K562 (cell line): ENCODE measurements around the gene CCDC106. TPM values are rescaled to one million over a fixed set of nuclear protein-coding genes. Genes with fewer than 3 reads are reported as not detected.

Source experiments
- ATAC-seq: fragments of 200-7000 bp; cut with Tn5 transposase; 3 replicates; pipeline ENCODE4 v1.9.1; 2020; ENCODE audit warnings: moderate library complexity
- BruUV-seq: library from RNA; stranded (reverse); fragments of 400-500 nt; replicated peaks from 2 replicates; lab custom pipeline; 2021; lab: Mats Ljungman, UMichigan
- CTCF ChIA-PET: fragments of 300-600 bp; formaldehyde crosslinking; extraction: SDS; loops from one replicate; lab custom pipeline; 2021; ENCODE audit warnings: low intra/inter-chr PET ratio; lab: Yijun Ruan, JAX
- POLR2A ChIA-PET: fragments of 300-600, 350-650 bp; sonication (Branson Sonifier 250); formaldehyde crosslinking; extraction: SDS; loops from one replicate; lab custom pipeline; 2021; ENCODE audit warnings: antibody characterized with exemption, inconsistent platforms; lab: Yijun Ruan, JAX
- DNase-seq, 4 experiments: peaks; one replicate each; pipeline versions ENCODE4 v3.0.0 to v3.0.0-alpha.2; 2011 to 2018; ENCODE audit warnings: low spot score in 3 of 4, mixed read lengths in 3 of 4; ENCODE audit errors: extremely low read depth in 1 of 4
- FAIRE-seq: peaks from 2 replicates; lab custom pipeline; 2011; peaks lifted over from hg19 to GRCh38; lab: Jason Lieb, UNC
- H2AFZ ChIP-seq: 2 replicates; pipeline ENCODE4 v1.6.0; 2011; ENCODE audit warnings: low read depth, low read length, control low read depth, inconsistent platforms
- H3K27ac ChIP-seq: fragments of 200-600 bp; 3 replicates; pipeline ENCODE4 v1.8.0; 2011; ENCODE audit warnings: low read depth, mild to moderate bottlenecking, control low read depth, inconsistent platforms, low read length, moderate library complexity, mixed read lengths; ENCODE audit errors: extremely low read depth
- H3K27me3 ChIP-seq, 2 experiments: fragments of 300-600 bp in 1 of 2; 2 replicates in 1 of 2; 3 replicates in 1 of 2; pipeline versions ENCODE4 v1.6.0 to v1.8.0; 2011; ENCODE audit warnings: inconsistent platforms in 2 of 2, low read length in 2 of 2, mild to moderate bottlenecking in 1 of 2, mixed read lengths in 1 of 2, moderate library complexity in 1 of 2; ENCODE audit not compliant: control insufficient read depth in 2 of 2, insufficient read depth in 2 of 2
- H3K36me3 ChIP-seq: fragments of 300-600 bp; 3 replicates; pipeline ENCODE4 v1.8.0; 2011; ENCODE audit warnings: mild to moderate bottlenecking, low read length, inconsistent platforms; ENCODE audit not compliant: control insufficient read depth, insufficient read depth
- H3K4me1 ChIP-seq, 2 experiments: fragments of 200-600 bp in 1 of 2; replicated peaks in 1 of 2; 2 replicates in 1 of 2; 3 replicates in 1 of 2; pipeline versions ENCODE4 v1.5.1 to v1.8.0; 2011; ENCODE audit warnings: inconsistent platforms in 2 of 2, low read length in 2 of 2, mild to moderate bottlenecking in 1 of 2, mixed read lengths in 1 of 2, moderate library complexity in 1 of 2; ENCODE audit not compliant: control insufficient read depth in 2 of 2, insufficient read depth in 2 of 2
- H3K4me2 ChIP-seq: 2 replicates; pipeline ENCODE4 v1.6.1; 2011; ENCODE audit warnings: low read length, control low read depth, inconsistent platforms, mixed read lengths; ENCODE audit not compliant: insufficient read depth
- H3K4me3 ChIP-seq: fragments of 200-600 bp; sonication (generic), shearing (Covaris generic); 2 replicates; pipeline ENCODE4 v1.5.1; 2016; ENCODE audit warnings: control low read depth, inconsistent platforms
- H3K79me2 ChIP-seq: fragments of 200-600 bp; 3 replicates; pipeline ENCODE4 v1.8.0; 2011; ENCODE audit warnings: low read length, inconsistent platforms; ENCODE audit not compliant: control insufficient read depth, insufficient read depth
- H3K9ac ChIP-seq, 2 experiments: 2 replicates each; pipeline versions ENCODE4 v1.6.0 to v1.6.1; 2011; ENCODE audit warnings: low read depth in 2 of 2, low read length in 2 of 2, control low read depth in 1 of 2, inconsistent platforms in 1 of 2, mild to moderate bottlenecking in 1 of 2, mixed read lengths in 1 of 2; ENCODE audit not compliant: insufficient read depth in 1 of 2
- H3K9me1 ChIP-seq: one replicate; pipeline ENCODE4 v1.6.0; 2011; ENCODE audit warnings: inconsistent platforms, mild to moderate bottlenecking, low read length, moderate library complexity; ENCODE audit not compliant: control insufficient read depth, insufficient read depth
- H3K9me3 ChIP-seq: replicated peaks from 2 replicates; pipeline ENCODE4 v1.5.1; 2011; ENCODE audit warnings: low read depth, low read length, inconsistent platforms; ENCODE audit not compliant: control insufficient read depth, insufficient read depth
- H4K20me1 ChIP-seq: replicated peaks from 2 replicates; pipeline ENCODE4 v1.6.1; 2011; ENCODE audit warnings: low read length, inconsistent platforms, mixed read lengths; ENCODE audit not compliant: control insufficient read depth, insufficient read depth
- BHLHE40 ChIP-seq: IDR thresholded peaks from 2 replicates; pipeline ENCODE4 v1.6.1; 2011; ENCODE audit warnings: low read length, improper control_type of control experiment
- CBFB ChIP-seq: sonication (generic); formaldehyde crosslinking; IDR thresholded peaks from 2 replicates; pipeline ENCODE4 v1.4.0; 2020; ENCODE audit warnings: mild to moderate bottlenecking, missing genetic modification reagents
- CREM ChIP-seq: IDR thresholded peaks from 2 replicates; pipeline ENCODE4 v1.6.1; 2014; ENCODE audit warnings: antibody characterized with exemption, low read depth
- FOXJ2 ChIP-seq: fragments of 200-800 bp; sonication (Bioruptor generic); IDR thresholded peaks from 2 replicates; pipeline ENCODE4 v1.6.1; 2016; ENCODE audit warnings: missing genetic modification characterization, missing compliant biosample characterization
- MCM5 ChIP-seq: fragments of 450-650 bp; IDR thresholded peaks from 2 replicates; pipeline ENCODE4 v1.6.1; 2016; ENCODE audit warnings: low read depth
- SLC30A9 ChIP-seq: fragments of 250-450 bp; sonication (Bioruptor Pico); IDR thresholded peaks from 2 replicates; pipeline ENCODE4 v1.8.0; 2022; ENCODE audit warnings: mild to moderate bottlenecking, moderate library complexity
- TBP ChIP-seq: optimal IDR thresholded peaks from 2 replicates; pipeline ENCODE3; 2011; ENCODE audit warnings: low read depth, low read length, improper control_type of control experiment
- ZNF431 ChIP-seq: sonication (generic); formaldehyde crosslinking; IDR thresholded peaks from 2 replicates; pipeline ENCODE4 v1.8.0; 2022; ENCODE audit warnings: mild to moderate bottlenecking, missing genetic modification reagents
- ZSCAN29 ChIP-seq: fragments of 450-650 bp; IDR thresholded peaks from 2 replicates; pipeline ENCODE4 v1.6.1; 2017
- WGBS: fragments of 100-300 bp; shearing (Covaris generic); methylation state at CpG from one replicate; pipeline ENCODE4 v1.1.6; 2016; ENCODE audit warnings: low coverage, mixed read lengths; ENCODE audit not compliant: insufficient coverage; ENCODE audit errors: missing lambda C conversion rate; 5-methylcytosine and 5-hydroxymethylcytosine counted together
- in situ Hi-C: fragments of 300-500 bp; cut with MboI; formaldehyde crosslinking; loops from 4 replicates; pipeline ENCODE4 v1.15.0; 2018; ENCODE audit warnings: inconsistent platforms, mixed read lengths
- intact Hi-C: fragments of 100-400 bp; cut with micrococcal nuclease; formaldehyde crosslinking; loops from 2 replicates; pipeline ENCODE4 v1.14.2; 2022
- polyA plus RNA-seq, 8 experiments: library from polyadenylated mRNA; depleted of rRNA in 4 of 8; stranded (reverse) in 5 of 8; unstranded in 3 of 8; fragments of >200 nt; fragmentation: Nextera tagmentation in 2 of 8; fragmentation: Illumina TruSeq in 1 of 8; extraction: Ambion mirVana in 2 of 8; extraction: Trizol in 1 of 8; gene quantifications; 2 replicates each; pipeline versions ENCODE4 v1.2.1 to v1.2.3, GENCODE V29; 2011 to 2014; ENCODE audit warnings: inconsistent platforms in 1 of 8, missing spikeins in 1 of 8
- total RNA-seq, 7 experiments: library from RNA; depleted of rRNA in 6 of 7; stranded (reverse); fragments of >200 nt in 6 of 7; fragmentation: Illumina TruSeq in 2 of 7; extraction: Trizol in 2 of 7; gene quantifications; 2 replicates each; pipeline versions ENCODE4 v1.2.1 to v1.2.3, GENCODE V29; 2011 to 2021; ENCODE audit warnings: low replicate concordance in 1 of 7
- TF ChIP-seq, protein P1 (sequence below): sonication (generic); formaldehyde crosslinking; IDR thresholded peaks from 2 replicates; pipeline ENCODE4 v1.8.1; 2023; ENCODE audit warnings: mild to moderate bottlenecking, missing genetic modification reagents

CCDC106 gene
- total and polyA plus RNA-seq, 9 of the 15 experiments (the other 6 are each of a cell fraction or from before 2014, with no cell fraction given), result 0.10 to 27.5 (median 15.0) TPM; not detected in 1

GRCh38 chr19:55694241-55694655 lies 46.2 kb downstream of the CCDC106 start:
- no peak for FAIRE-seq
- intact Hi-C loops, result no loop called here
- Histone ChIP-seq H3K27ac (no peak overlapping the region), H3K4me1 (peaks cover 0 to 25% of the 10 kb centered on the region in 2 experiments; a peak in 2 of 5 replicates), H3K27me3 (no peaks in the 10 kb centered on the region), H3K4me3 (no peak overlapping the region)
- POLR2A ChIA-PET, result interaction anchor here (0.7 to 1.7 kb wide), 2 partner anchors 13 to 18 kb away, joined by 3 to 5 read pairs; no protein-coding TSS in a partner anchor
- TF ChIP-seq SLC30A9 (CRISPR knock-in tag), result no peak
- TF ChIP-seq CBFB, result no peak
- no peak for TF ChIP-seq BHLHE40
- TF ChIP-seq CREM, result no peak
- no peak for TF ChIP-seq ZSCAN29
- no peak for TF ChIP-seq ZNF431
- TF ChIP-seq FOXJ2 (tag), result no peak
- TF ChIP-seq, protein P1, sequence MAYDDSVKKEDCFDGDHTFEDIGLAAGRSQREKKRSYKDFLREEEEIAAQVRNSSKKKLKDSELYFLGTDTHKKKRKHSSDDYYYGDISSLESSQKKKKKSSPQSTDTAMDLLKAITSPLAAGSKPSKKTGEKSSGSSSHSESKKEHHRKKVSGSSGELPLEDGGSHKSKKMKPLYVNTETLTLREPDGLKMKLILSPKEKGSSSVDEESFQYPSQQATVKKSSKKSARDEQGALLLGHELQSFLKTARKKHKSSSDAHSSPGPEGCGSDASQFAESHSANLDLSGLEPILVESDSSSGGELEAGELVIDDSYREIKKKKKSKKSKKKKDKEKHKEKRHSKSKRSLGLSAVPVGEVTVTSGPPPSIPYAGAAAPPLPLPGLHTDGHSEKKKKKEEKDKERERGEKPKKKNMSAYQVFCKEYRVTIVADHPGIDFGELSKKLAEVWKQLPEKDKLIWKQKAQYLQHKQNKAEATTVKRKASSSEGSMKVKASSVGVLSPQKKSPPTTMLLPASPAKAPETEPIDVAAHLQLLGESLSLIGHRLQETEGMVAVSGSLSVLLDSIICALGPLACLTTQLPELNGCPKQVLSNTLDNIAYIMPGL, result no peak
- no peak for TF ChIP-seq MCM5
- no peak for TF ChIP-seq TBP
- TF ChIP-seq, all 486 proteins: peak for 0
- in situ Hi-C loops, result no loop called here
- H3K9ac ChIP-seq, result no peak overlapping the region
- H3K4me2 ChIP-seq, result no peak overlapping the region
- H3K9me3 ChIP-seq, result no peaks in the 10 kb centered on the region
- no TSS peak for BruUV-seq
- H4K20me1 ChIP-seq, result no peaks in the 10 kb centered on the region; the same call in 1 of the 2 replicates
- peak in 2 of 4 experiments; percentile 35 to 40 for DNase-seq
- 81% methylated on average over 14 of the region's 15 CpGs for whole genome bisulfite sequencing
- no peak overlapping the region for H2AFZ ChIP-seq
- no peaks in the 10 kb centered on the region for H3K79me2 ChIP-seq
- CTCF ChIA-PET, result no interaction called here
- no peak; the same call in 2 of the 3 replicates for ATAC-seq
- H3K9me1 ChIP-seq, result no peaks in the 10 kb centered on the region
- peaks cover 88% of the 10 kb centered on the region; the same call in 2 of the 3 replicates for H3K36me3 ChIP-seq
